Measurements from ENCODE around the gene GIPC3.

GIPC3 gene, protein sequence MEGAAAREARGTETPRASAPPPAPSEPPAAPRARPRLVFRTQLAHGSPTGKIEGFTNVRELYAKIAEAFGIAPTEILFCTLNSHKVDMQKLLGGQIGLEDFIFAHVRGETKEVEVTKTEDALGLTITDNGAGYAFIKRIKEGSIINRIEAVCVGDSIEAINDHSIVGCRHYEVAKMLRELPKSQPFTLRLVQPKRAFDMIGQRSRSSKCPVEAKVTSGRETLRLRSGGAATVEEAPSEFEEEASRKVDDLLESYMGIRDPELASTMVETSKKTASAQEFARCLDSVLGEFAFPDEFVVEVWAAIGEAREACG

DNA sequence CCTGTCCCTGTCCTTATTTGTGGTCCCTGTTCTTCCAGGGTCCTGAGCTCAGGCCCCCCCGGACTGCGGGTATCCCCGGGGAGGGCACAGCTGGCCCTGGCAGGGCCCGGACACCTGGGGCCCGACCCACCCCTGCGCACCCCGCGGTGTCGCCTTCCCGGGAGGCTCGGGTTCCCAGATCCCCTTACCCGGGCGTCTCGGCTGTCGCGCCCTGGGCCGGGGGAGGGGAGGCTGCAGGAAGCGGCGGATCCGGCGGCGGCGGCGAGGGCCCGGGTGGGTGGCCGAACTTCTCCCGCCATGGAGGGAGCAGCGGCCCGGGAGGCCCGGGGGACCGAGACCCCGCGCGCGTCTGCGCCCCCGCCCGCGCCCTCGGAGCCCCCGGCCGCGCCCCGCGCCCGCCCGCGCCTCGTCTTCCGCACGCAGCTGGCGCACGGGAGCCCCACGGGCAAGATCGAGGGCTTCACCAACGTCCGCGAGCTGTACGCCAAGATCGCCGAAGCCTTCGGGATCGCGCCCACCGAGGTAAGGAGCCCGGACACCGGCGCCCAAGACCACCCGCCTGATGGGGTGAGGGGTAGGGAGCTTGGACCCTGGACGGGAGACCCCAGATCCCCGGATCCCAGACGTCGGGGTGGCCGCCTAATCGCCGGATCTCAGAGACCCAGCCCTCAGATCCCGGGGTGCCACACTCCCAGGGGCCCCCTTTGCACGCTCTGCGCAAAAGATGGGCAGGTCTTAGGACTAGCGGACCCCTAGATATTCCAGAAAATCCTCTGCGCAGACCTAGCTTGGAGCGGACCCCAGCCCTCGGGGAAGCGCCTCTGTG is at the start of gene GIPC3:
GIPC3 (plus strand) TSS at position 178 of the 826 bp plus-strand sequence; CDS start at position 298, 120 bp downstream.
- no peak for DNase-seq (ENCODE audit: low read depth)

DNA sequence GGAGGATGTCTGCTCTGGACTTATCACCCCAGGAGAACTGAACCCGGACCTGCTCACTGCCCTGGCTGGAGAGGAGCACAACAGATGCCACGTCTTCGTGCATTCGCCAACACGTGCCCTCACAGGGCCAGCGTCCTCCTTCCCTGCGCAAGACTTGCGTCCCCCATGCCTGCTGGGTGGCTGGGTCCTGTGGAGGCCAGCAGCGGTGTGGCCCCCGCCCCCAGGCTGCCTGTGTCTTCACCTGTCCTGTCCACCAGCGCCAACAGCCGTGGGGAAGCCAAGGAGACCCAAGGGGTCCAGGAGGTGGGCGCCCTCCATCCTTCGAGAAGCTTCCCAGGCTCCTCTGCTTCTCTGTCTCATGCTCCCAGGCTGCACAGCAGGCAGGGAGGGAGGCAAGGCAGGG is 49.7 kb upstream of the GIPC3 start:
- no peak for DNase-seq (ENCODE audit: low read depth)

DNA sequence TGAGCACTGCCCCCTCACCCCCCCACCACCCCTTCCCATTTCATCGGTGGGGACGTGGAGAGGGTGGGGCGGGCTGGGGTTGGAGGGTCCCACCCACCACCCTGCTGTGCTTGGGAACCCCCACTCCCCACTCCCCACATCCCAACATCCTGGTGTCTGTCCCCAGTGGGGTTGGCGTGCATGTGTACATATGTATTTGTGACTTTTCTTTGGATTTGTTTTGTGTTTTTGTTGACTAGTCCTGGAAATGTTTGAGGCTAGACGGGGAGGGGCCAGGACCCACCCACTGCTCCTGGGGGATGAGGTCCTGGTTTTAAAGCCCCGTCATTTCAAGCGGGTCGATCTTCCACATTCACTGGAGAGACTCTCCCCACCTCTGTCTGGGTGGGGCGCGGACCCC is 49.3 kb upstream of the GIPC3 start:
- no peak for DNase-seq (ENCODE audit: low read depth)

DNA sequence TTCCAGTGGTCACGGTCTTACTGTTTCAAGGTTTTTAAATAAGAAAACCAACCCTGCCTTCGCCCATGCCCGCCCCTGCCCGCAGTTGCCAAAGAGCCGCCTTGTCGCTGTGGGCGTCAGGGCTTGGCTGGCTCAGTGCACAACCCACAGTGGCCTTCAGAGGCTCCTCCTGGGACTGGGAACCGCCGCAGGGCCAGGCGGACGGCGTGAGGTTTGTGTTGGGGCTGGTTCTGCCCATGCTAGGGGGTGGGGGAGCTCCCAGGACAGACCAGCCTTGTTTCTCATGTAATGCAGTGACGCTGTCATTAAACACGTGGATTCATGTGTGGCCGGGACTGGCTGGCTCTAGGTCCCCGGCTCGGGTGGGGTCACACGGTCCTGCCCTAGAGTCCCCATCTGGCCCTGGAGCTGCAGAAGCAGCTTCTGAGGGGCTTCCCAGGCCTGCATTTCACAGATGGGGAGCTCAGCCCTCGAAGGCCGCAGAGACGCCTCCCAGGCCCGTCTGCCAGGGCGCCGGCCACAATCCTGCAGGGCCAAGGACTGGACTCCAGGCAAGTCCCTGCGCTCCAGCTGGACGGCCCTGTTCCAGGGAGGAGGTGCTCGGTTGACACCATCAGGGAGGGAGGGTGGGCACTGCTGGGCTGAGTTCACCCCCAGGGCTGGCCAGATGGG is 48.7 kb upstream of the GIPC3 start:
- DNase-seq (ENCODE audit: low read depth), result no peak

DNA sequence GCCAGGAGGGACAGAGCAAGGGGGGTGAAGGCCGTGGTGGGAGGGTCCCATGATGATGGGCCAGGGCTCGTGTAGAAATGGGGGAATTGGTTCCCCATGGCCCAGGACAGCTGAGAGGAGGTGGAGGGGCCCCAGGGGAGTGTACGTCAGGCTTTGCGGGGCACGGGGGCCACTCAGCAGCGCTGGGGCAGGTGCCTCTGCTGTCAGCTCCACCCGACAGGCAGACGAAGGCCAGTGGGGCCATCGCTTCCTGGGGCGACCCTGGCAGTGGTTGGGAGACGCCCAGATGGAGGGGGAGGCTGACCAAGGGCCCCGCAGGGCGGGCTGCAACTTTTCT is 48.2 kb upstream of the GIPC3 start:
- no peak for DNase-seq (ENCODE audit: low read depth)

DNA sequence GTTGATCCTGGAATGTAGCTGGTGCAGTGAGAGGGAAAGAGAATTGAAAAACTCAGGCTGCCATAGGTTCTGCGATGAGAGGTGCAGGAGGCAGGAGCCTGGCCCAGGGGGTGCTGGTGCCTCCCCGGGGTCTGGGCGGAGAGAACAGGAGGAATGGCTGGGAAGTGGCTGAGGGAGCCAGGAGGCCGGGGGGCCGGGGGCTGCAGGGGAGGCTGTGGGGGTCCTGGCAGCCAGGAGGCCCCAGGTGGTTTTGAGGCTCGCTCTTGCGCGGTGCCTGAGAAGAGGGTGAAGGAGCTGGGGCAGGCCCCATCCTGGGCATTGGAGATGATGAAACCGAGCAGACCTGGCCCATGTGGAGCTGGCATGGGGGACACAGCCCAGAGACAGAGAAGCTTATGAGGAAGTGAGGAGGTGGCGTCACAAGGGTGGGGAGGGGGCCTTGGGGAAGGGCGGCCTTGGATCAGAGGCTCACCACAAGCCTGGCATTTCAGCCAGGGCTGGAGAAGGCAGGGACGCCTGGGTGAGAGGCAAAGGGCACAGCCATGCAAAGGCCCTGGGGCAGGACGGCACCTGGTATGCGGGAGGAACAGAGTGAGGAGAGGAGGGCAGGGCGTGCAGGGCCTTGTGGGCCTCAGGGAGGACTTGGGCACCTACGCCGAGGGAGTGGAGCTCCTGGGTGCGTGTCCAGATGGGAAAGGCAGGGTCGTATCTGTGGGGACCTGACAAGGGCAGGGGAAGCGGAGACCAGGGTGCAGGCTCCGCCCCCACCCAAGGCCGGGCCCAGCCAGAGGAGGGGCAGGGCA is 47.6 kb upstream of the GIPC3 start:
- DNase-seq (ENCODE audit: low read depth), result no peak

DNA sequence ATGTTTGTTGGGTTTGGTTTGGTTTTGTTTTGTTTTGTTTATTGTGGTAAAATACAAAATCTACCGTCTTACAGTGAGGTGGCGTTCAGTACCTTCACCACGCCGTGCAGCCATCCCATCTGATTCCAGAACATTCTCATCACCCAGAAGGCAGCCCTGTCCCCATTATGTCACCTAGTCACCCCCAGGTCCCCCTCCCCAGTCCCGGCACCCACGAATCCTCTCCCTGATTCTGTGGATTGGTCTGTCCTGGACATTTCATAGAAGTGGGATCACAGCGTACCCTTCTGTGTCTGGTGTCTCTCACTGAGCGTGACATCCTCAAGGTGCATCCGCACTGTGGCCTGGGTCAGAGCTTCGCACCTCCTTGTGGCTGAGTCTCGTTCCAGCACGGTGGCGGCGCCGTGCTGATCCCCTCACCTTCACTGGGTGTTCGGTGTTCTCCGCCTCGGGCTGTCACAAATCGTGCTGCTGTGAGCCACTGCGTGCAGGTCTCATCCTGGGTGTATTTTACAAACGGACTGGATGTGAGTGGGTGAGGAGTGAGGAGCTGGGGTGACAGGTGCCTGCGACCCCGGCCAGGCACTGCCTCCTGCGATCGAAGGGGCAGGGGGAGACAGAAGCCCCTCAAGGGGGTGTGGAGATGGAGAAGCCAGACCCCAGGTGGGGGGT is 46.9 kb upstream of the GIPC3 start:
- no peak for DNase-seq (ENCODE audit: low read depth)

DNA sequence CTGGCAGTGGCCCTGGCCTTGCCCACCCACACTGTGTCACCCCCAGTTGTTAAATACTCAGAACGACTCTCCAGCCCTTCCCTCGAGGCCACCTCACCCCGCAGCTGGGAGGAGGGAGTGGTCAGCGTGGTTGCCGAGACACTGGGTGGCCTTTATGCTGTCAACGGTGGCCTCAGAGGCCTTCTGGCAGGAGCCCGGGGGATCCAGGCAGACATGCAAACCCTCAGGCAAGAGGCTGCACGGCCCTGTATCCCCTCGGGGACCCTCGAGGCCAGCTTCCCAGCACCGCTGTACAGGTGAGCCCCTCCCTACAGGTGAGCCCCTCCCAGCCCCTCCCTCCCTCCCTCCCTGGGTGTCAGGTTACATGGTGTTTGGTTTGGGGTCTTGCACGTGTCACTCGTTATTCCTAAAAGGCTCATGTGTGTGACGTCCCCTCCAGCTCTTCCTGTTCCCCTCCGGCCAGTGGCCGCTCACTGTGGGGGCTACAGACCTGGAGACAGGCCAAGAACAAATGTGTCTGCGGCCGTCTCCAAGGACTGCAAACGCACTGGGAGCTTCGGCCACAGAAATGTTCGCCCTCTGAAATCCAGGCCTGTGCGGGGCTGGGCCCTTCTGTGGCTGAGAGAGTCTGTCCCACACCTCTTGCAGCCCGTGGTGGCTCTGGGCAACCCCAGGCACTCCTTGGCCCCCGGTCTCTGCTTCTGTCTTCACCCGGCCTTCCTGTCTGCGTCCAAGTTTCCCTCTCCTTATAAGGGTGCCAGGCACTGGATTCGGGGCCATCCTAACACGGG is 46.1 kb upstream of the GIPC3 start, which contains the start of gene TEKTIP1:
TEKTIP1 (plus strand) TSS at position 210 of the 791 bp plus-strand sequence; CDS start at position 214, 4 bp downstream.
- no peak for DNase-seq (ENCODE audit: low read depth)

DNA sequence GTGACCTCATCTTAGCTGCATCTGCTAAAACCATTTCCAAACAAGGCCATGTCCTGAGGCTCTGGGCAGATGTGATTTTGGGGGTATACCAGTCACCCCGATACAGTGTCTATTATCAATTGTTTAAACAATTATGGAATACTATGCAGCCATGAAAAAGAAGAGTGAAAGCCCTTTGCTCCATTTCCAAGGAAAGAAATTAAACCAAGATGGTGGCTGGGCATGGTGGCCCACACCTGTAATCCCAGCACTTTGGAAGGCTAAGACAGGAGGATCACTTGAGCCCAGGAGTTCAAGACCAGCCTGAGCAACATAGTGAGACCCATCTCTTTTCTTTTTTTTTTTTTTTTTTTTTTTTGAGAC is 45.5 kb upstream of the GIPC3 start:
- no peak for DNase-seq (ENCODE audit: low read depth)

DNA sequence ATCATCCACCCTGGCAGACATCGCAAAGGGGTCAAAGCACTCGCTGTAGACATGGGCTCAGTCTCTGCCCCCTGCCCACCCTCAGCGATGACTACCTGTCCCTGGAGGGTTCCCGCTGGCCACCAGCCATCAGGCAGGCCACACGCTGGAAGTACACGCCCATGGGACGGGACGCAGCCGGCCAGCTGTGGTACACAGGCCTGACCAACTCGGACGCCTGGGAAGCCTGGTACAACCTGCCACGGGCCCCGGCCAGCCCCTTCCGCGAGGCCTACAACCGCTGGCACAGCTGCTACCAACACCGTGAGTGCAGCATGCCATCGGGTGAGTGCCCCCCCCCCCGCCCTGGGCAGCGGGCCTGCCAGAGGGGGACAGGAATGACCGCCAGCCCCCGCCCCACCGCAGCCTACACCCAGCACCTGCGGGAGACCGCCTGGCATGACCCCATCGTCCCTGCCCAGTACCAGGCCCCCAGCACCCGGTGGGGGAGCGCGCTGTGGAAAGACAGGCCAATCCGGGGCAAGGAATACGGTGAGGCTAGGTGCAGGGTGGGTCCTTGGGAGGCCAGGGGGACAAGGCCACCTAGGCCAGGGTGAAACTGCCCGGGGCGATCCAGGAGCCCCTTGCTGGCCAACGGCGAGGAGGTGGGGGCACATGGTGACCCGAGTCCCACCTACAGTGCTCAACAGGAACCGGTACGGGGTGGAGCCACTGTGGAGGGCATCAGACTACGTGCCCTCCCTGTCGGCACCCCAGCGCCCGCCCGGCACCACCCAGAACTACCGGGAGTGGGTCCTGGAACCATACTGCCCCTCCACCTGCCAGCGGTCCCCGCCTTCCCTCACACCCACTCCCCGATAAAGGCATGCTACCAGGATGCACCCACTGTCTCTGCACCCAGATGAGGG is 41.9 kb upstream of the GIPC3 start:
- DNase-seq (ENCODE audit: low read depth), result no peak

DNA sequence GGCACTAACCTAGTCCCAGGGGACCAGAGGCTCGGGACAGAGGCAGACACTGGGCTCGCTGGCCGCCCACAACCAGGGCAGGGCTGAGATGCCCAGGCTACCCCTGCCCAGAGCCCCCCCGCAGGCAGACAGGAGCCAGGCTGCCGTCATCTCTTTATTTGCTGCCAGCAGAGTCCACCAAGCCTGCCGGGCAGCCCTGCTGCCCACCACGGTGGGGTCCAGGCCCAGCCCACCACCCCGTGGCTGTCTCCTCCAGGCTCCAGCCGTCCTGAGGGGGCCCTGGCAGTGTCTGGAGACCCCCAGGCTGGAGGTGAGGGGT is 41.3 kb upstream of the GIPC3 start:
- DNase-seq (ENCODE audit: low read depth), result no peak

DNA sequence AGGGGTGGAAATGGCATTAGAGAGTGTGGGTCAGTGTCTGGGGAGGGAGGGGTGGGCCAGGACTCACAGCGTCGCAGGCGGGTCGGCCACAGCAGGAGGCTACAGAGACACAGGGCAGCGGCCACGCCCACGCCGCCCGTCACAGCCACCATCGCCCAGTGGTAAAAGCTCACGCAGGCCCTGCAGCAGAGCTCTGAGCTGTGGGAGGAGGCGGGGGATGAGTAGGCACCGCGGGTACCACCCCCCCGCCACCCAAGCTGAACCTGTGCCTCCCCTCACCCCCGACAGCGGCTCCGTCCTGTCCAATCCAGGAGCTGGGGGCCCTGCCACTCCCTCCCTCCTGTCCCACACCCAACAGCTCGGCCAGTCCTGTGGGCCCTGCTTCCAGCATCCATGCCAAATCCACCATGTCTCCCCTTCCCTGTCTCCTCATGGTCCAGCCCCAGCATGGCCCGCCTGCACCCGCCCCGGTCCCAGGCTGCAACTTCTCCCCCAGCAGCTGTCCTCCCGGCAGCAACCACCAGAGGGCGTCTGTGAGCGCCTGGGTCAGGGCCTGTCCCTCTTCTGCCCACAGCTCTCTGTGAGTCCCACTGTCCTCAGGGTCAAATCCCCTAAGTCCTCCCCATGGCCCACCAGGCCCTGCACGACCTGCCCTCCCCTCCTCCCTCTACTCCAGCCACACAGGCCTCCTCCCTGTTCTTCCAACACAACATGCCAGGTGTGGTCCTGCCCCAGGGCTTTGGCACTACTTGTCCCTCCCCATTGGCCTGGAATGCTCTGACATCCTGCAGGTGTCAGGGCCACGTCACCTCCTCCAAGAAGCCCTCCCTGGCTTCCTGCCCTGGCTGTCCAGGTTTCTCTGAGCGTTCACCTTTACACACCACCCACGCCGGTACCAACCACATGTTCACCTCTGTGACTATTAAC is 40.3 kb upstream of the GIPC3 start:
- peak; percentile 70 for DNase-seq (ENCODE audit: low read depth)

DNA sequence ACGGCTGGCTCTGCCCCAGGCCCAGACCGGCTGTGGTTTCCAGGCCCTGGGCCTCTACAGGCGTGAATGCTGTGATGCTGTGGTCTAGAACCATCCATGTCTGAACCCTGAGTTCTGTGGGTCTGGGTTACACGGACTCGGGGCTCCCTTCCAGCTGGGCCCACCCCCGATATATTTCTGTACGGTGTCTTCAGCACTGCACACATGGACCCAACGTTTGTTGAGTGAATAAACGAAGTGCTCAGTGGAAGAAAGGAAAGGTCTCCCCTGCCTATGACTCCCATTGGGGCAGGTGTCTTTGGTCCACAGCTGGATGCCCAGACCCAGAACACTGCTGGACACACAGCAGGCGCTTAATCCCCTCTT is 39.6 kb upstream of the GIPC3 start:
- no peak for DNase-seq (ENCODE audit: low read depth)

DNA sequence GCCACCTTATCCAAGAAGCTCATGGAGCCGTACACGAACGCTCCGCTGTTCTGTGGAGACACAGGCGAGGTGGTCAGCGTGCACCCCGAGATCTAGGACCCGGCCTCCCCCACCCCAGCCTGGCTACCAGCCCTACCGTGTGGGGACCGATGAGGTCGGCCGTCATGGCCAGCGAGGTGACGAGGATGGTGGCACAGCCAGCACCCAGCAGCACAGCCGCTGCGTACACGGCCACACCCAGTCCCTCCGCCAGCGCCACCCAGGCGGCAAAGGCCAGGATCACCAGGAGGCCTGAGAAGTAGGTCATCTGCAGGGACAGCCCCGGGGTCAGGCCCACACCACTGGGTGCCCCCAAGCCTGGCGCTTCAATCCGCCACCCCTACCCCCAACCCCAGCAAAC is 39.2 kb upstream of the GIPC3 start:
- DNase-seq (ENCODE audit: low read depth), result no peak

DNA sequence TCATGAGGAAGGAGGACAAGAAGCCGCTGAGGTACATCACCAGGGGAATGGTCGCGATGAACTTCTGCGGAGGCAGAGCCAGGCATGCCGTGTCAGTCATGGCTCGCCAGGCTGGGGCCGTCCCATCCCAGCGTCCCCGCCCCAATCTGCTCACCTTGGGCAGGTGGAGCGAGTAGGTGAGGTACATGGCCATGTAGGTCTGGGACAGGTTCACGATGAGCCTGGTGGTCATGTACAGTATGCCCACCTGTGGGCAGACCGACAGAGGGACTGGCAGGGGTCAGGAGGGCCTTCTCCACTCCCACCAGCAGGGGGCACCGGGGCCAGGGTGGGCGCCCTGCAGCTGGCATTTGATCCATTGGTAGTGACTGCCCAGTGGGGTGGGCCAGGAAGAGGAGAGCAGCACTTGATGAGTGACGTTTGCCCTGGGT is 38.0 kb upstream of the GIPC3 start:
- no peak for DNase-seq (ENCODE audit: low read depth)

DNA sequence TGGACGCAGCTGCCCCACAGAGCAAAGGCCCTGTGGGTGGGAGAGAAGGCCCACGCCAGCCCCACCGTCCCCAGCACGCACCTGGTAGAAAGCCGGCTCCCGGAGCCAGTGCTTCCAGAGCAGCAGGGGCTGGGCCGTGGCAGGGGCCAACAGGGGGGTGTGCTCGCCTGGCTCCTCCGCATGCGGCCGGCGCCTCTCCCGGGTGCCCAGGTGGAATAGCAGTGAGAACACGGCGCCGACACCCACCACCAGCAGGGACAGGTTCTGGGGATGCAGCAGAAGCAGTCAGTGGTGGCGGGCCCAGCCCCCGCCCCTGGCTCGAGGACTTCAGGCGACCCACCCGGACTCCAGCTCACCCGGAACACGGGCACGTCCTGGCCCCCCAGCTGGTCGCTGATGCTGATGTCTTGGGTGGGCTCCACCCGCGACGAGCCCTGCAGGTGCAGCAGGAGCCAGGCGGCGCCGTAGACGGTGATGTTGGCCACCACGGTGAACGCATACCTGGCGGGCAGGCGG is 37.5 kb upstream of the GIPC3 start:
- DNase-seq (ENCODE audit: low read depth), result no peak

DNA sequence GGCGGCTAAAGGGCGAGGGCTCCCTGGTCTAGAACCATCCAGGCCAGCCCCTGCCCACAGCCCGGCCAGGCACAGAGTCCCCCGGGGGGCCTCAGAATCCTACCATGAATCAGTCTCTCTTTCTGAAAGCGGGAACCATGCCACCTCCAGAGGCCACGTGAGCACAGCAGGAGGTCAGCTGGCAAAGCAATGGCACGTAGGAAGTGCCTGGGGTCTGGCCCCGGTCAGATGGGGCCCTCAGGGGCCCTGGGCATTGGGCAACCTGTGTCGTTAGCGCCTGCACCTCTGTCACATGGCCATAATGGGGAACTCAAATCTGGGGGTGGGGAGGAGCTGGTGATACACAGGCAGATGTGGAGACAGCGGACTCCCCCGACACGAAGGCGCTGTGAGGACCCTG is 36.7 kb upstream of the GIPC3 start:
- no peak for DNase-seq (ENCODE audit: low read depth)

DNA sequence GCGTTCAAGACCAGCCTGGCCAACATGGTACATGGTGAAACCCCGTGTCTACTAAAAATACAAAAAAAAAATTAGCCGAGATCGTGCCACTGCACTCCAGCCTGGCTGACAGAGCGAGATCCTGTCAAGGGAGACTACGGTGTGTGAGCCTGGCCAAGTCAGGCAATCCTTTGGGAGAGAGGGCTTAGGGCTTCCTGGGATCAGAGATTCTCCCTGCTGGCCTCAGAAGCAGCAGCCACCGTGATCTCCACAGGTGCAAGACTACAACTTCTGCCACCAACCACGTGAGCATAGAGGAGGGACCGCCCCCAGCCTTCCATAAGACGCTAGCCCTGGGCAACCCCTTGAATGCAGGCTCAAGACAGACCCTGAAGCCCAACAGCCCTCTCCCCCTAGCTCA is 35.5 kb upstream of the GIPC3 start:
- no peak for DNase-seq (ENCODE audit: low read depth)

Measured in stimulated activated CD8-positive, alpha-beta memory T cell treated with anti-CD3 and anti-CD28 coated beads, Interleukin-7, amount 100 ng/mL, for 24 hours (primary cell).